ENCODE data around the gene MTM1. TPM values are rescaled to one million over a fixed set of nuclear protein-coding genes. Genes with fewer than 3 reads are reported as not detected.

The MTM1 gene
- total and polyA plus RNA-seq, 2 donors (not counting 1 experiment from before 2014, with no cell fraction given), result 8.7 to 29.8 TPM

DNA sequence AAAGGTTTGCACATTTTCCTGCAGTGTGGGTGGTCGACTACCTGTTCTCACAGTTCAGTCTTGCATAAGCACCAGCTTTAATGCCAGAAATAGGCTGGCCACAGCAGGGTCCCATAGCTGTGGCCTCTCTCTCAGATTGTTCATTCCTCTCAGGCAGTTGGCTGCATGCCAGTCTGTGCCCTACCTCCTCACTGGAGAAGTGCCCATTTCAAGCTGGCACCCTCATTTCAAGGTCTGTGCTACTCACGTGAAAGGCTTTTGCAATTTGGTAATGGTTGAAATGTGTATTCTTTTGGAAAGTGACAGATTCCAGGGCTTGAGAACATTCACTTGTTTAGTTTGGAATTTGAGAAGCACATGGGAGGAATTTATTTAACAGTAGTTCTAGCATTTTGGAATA, 95.9 kb downstream of the MTM1 start:
- no peak for TF ChIP-seq EZH2 (IDR thresholded peaks at IDR 0.05; ENCODE audit: borderline replicate concordance, insufficient read depth, low read depth, low read length, poor library complexity, severe bottlenecking)
- TF ChIP-seq, protein P1, sequence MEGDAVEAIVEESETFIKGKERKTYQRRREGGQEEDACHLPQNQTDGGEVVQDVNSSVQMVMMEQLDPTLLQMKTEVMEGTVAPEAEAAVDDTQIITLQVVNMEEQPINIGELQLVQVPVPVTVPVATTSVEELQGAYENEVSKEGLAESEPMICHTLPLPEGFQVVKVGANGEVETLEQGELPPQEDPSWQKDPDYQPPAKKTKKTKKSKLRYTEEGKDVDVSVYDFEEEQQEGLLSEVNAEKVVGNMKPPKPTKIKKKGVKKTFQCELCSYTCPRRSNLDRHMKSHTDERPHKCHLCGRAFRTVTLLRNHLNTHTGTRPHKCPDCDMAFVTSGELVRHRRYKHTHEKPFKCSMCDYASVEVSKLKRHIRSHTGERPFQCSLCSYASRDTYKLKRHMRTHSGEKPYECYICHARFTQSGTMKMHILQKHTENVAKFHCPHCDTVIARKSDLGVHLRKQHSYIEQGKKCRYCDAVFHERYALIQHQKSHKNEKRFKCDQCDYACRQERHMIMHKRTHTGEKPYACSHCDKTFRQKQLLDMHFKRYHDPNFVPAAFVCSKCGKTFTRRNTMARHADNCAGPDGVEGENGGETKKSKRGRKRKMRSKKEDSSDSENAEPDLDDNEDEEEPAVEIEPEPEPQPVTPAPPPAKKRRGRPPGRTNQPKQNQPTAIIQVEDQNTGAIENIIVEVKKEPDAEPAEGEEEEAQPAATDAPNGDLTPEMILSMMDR (IDR thresholded peaks at IDR 0.05), result no peak
- no peaks in the 10 kb centered on the region for H3K27me3 ChIP-seq (replicated peaks in 1 of 4; ENCODE audit: control extremely low read depth in 1 of 4, control insufficient read depth in 3 of 4, insufficient read depth in 4 of 4, low read length in 3 of 4)
- H3K27me3 Mint-ChIP-seq, result no peaks in the 10 kb centered on the region
- no peaks in the 10 kb centered on the region for H3K4me1 ChIP-seq (ENCODE audit: control insufficient read depth in 2 of 2, insufficient read depth in 2 of 2, low read length in 2 of 2)
- H3K27ac ChIP-seq (ENCODE audit: low read length in 2 of 2), result no peak overlapping the region
- H3K79me2 ChIP-seq (ENCODE audit: control insufficient read depth, insufficient read depth, low read length), result no peaks in the 10 kb centered on the region
- H3K4me1 Mint-ChIP-seq, result no peaks in the 10 kb centered on the region
- H2AFZ ChIP-seq (ENCODE audit: insufficient read depth, low read depth, low read length, poor library complexity, severe bottlenecking), result no peak overlapping the region
- peaks cover 0 to 40% of the 10 kb centered on the region in 2 experiments for H3K36me3 ChIP-seq (replicated peaks in 1 of 2; ENCODE audit: control extremely low read depth in 1 of 2, control insufficient read depth in 1 of 2, extremely low read depth in 1 of 2, insufficient read depth in 2 of 2, low read length in 1 of 2)
- no peaks in the 10 kb centered on the region for H3K9me3 Mint-ChIP-seq (ENCODE audit: insufficient read depth)
- H3K9ac ChIP-seq (ENCODE audit: low read length), result no peak overlapping the region
- H3K9me3 ChIP-seq (ENCODE audit: control extremely low read depth in 1 of 3, control insufficient read depth in 2 of 3, insufficient read depth in 1 of 3, low read length in 2 of 3), result no peaks in the 10 kb centered on the region
- POLR2A ChIA-PET, result no interaction called here
- H3K4me3 Mint-ChIP-seq, result no peak overlapping the region
- DNase-seq (no peak), ATAC-seq (ENCODE audit: low read depth) (no peak)
- intact Hi-C loops (cut with micrococcal nuclease), result no loop called here
- H4K20me1 ChIP-seq (ENCODE audit: control insufficient read depth, insufficient read depth, low read length, poor library complexity, severe bottlenecking), result no peaks in the 10 kb centered on the region
- 83% methylated on average over 1 of the region's 2 CpGs for WGBS (ENCODE audit: insufficient coverage)
- no peak overlapping the region for H3K4me2 ChIP-seq (replicated peaks; ENCODE audit: low read depth, low read length, poor library complexity, severe bottlenecking)
- H3K4me3 ChIP-seq (ENCODE audit: control extremely low read depth in 1 of 5, extremely low read depth in 1 of 5, insufficient read depth in 1 of 5, low read depth in 2 of 5, low read length in 4 of 5), result no peak overlapping the region
- CTCF ChIA-PET, result no interaction called here
- no peak overlapping the region for H3K27ac Mint-ChIP-seq

DNA sequence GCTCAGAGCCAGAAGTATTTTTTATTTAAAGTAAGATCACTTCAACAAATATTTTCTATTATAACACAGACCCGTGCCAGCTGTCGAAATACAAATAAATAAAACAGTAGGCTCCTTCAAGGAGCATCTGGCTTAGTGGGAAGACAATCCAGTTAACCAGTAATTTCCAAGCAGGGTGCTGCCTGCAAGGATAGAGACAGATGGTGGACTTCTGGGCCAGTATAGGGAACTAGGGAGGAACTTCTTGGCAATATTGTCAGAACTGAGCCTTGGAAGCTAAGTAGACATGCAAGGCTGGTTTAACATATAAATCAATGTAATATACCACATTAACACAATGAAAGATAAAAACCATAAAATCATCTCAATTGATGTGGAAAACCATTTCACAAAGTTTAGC, 107.8 kb downstream of the MTM1 start:
- no peak overlapping the region for H3K4me2 ChIP-seq (replicated peaks; ENCODE audit: low read depth, low read length, poor library complexity, severe bottlenecking)
- intact Hi-C loops (cut with micrococcal nuclease), result no loop called here
- H3K9me3 ChIP-seq (ENCODE audit: control extremely low read depth in 1 of 3, control insufficient read depth in 2 of 3, insufficient read depth in 1 of 3, low read length in 2 of 3), result peaks cover 0 to 6% (median 0%) of the 10 kb centered on the region in 3 donors
- no peak overlapping the region for H2AFZ ChIP-seq (ENCODE audit: insufficient read depth, low read depth, low read length, poor library complexity, severe bottlenecking)
- no peaks in the 10 kb centered on the region for H3K79me2 ChIP-seq (ENCODE audit: control insufficient read depth, insufficient read depth, low read length)
- Mint-ChIP-seq H3K4me3 (no peak overlapping the region), H3K9me3 (ENCODE audit: insufficient read depth) (no peaks in the 10 kb centered on the region), H3K27me3 (no peaks in the 10 kb centered on the region), H3K27ac (no peak overlapping the region), H3K4me1 (no peaks in the 10 kb centered on the region)
- no peak for DNase-seq
- no peaks in the 10 kb centered on the region for H3K27me3 ChIP-seq (replicated peaks in 1 of 4; ENCODE audit: control extremely low read depth in 1 of 4, control insufficient read depth in 3 of 4, insufficient read depth in 4 of 4, low read length in 3 of 4)
- no peak overlapping the region for H3K9ac ChIP-seq (ENCODE audit: low read length)
- no peaks in the 10 kb centered on the region for H3K36me3 ChIP-seq (replicated peaks in 1 of 2; ENCODE audit: control extremely low read depth in 1 of 2, control insufficient read depth in 1 of 2, extremely low read depth in 1 of 2, insufficient read depth in 2 of 2, low read length in 1 of 2)
- H3K4me1 ChIP-seq (ENCODE audit: control insufficient read depth in 2 of 2, insufficient read depth in 2 of 2, low read length in 2 of 2), result no peaks in the 10 kb centered on the region
- TF ChIP-seq, protein P1 (IDR thresholded peaks at IDR 0.05), result no peak
- TF ChIP-seq EZH2 (IDR thresholded peaks at IDR 0.05; ENCODE audit: borderline replicate concordance, insufficient read depth, low read depth, low read length, poor library complexity, severe bottlenecking), result no peak
- WGBS (ENCODE audit: insufficient coverage), result no CpG with 5 or more reads among the region's 2 CpGs
- no peak for ATAC-seq (ENCODE audit: low read depth)
- POLR2A ChIA-PET, result no interaction called here
- no peak overlapping the region for H3K27ac ChIP-seq (ENCODE audit: low read length in 2 of 2)
- H3K4me3 ChIP-seq (ENCODE audit: control extremely low read depth in 1 of 5, extremely low read depth in 1 of 5, insufficient read depth in 1 of 5, low read depth in 2 of 5, low read length in 4 of 5), result no peak overlapping the region
- CTCF ChIA-PET, result no interaction called here
- H4K20me1 ChIP-seq (ENCODE audit: control insufficient read depth, insufficient read depth, low read length, poor library complexity, severe bottlenecking), result no peaks in the 10 kb centered on the region

Data from B cell (primary cell).